Esophagus squamous epithelium (tissue), 5 donors: Measurements from ENCODE around the gene MICAL2. TPM values are rescaled to one million over a fixed set of nuclear protein-coding genes. Genes with fewer than 3 reads are reported as not detected.

Experiments used
- DNase-seq: peaks from one replicate; lab custom pipeline; 2025; lab: John Stamatoyannopoulos, UW
- H3K27ac ChIP-seq, 4 donors: fragments of 200-600 bp; sonication (generic); one replicate each; pipeline ENCODE4 v1.5.1; 2016 to 2019; ENCODE audit warnings: mild to moderate bottlenecking in 1 of 4
- H3K27me3 ChIP-seq, 4 donors: fragments of 200-600 bp; sonication (generic); 1 replicate in 3 of 4; 2 replicates in 1 of 4; pipeline versions ENCODE4 v1.5.1 to v1.6.0; 2017 to 2021; ENCODE audit warnings: antibody characterized with exemption in 1 of 4
- H3K36me3 ChIP-seq, 3 donors: fragments of 200-600 bp; sonication (generic); one replicate each; pipeline ENCODE4 v1.5.1; 2016 to 2019
- H3K4me1 ChIP-seq, 3 donors: fragments of 200-600 bp; sonication (generic); one replicate each; pipeline ENCODE4 v1.5.1; 2017 to 2019
- H3K4me3 ChIP-seq, 4 donors: fragments of 200-600 bp; sonication (generic); 1 replicate in 3 of 4; 2 replicates in 1 of 4; pipeline ENCODE4 v1.5.1; 2016 to 2019; ENCODE audit warnings: mild to moderate bottlenecking in 2 of 4, moderate library complexity in 1 of 4
- H3K9me3 ChIP-seq, 3 donors: fragments of 200-600 bp; sonication (generic); one replicate each; pipeline ENCODE4 v1.5.1; 2016 to 2019
- POLR2A ChIP-seq, 4 donors: fragments of 450-650 bp; IDR thresholded peaks; one replicate each; pipeline ENCODE4 v1.6.1; 2017; ENCODE audit warnings: antibody characterized with exemption in 4 of 4, mild to moderate bottlenecking in 4 of 4, moderate library complexity in 3 of 4
- WGBS, 2 donors: methylation state at CpG; one replicate each; pipeline ENCODE4 v1.1.5; 2018; 5-methylcytosine and 5-hydroxymethylcytosine counted together
- intact Hi-C: fragments of 100-400 bp; cut with DNase I; formaldehyde crosslinking; loops from one replicate; pipeline ENCODE4 v1.15.0; 2022
- total RNA-seq, 4 donors: library from RNA; depleted of rRNA; stranded (reverse); fragments of >200 nt; gene quantifications; one replicate each; pipeline ENCODE4 v1.1.0, GENCODE V29; 2016
- TF ChIP-seq, protein P1 (sequence below), 6 experiments: fragments of 450-650 bp in 4 of 6; fragments of 200-600 bp in 2 of 6; sonication (generic) in 2 of 6; IDR thresholded peaks; one replicate each; pipeline ENCODE4 v1.5.1; 2016 to 2019; ENCODE audit warnings: antibody characterized with exemption in 6 of 6, mild to moderate bottlenecking in 4 of 6, moderate library complexity in 4 of 6
- donor health status: DM: yes; HTN: yes; CAD: no.

The MICAL2 gene
- total RNA-seq, 4 donors from 2014 or later = 10.1 to 49.0 (median 19.8) TPM

DNA sequence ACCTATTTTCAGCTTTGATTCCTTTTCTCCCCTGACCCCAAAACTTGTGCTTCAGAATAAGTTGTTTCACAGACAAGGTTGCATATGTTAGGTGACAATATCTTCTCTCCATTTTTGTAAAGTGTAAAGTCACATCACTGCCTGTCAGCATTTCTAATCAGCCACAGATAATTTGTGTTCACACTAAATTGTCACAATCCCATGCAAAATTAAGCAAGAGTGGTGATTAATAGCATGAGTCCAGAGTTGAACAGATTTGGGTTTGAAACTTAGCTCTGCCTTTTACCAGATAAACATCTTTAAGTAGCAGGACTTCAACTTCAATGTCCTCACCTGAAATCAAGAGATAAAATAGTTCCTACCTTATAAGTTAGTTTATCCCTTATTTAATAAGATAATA is 80.1 kb downstream of the MICAL2 start:
- no peak for TF ChIP-seq POLR2A (IDR thresholded peaks at IDR 0.05)
- TF ChIP-seq, protein P1, sequence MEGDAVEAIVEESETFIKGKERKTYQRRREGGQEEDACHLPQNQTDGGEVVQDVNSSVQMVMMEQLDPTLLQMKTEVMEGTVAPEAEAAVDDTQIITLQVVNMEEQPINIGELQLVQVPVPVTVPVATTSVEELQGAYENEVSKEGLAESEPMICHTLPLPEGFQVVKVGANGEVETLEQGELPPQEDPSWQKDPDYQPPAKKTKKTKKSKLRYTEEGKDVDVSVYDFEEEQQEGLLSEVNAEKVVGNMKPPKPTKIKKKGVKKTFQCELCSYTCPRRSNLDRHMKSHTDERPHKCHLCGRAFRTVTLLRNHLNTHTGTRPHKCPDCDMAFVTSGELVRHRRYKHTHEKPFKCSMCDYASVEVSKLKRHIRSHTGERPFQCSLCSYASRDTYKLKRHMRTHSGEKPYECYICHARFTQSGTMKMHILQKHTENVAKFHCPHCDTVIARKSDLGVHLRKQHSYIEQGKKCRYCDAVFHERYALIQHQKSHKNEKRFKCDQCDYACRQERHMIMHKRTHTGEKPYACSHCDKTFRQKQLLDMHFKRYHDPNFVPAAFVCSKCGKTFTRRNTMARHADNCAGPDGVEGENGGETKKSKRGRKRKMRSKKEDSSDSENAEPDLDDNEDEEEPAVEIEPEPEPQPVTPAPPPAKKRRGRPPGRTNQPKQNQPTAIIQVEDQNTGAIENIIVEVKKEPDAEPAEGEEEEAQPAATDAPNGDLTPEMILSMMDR (IDR thresholded peaks at IDR 0.05) = no peak
- Histone ChIP-seq H3K27ac (peak overlapping the region in 2 of 4 donors; percentile 24 to 49), H3K27me3 (no peaks in the 10 kb centered on the region), H3K36me3 (no peaks in the 10 kb centered on the region), H3K9me3 (no peaks in the 10 kb centered on the region), H3K4me1 (peaks cover 0 to 45% (median 5%) of the 10 kb centered on the region in 3 donors), H3K4me3 (no peak overlapping the region)
- no peak for DNase-seq
- intact Hi-C loops = no loop called here

DNA sequence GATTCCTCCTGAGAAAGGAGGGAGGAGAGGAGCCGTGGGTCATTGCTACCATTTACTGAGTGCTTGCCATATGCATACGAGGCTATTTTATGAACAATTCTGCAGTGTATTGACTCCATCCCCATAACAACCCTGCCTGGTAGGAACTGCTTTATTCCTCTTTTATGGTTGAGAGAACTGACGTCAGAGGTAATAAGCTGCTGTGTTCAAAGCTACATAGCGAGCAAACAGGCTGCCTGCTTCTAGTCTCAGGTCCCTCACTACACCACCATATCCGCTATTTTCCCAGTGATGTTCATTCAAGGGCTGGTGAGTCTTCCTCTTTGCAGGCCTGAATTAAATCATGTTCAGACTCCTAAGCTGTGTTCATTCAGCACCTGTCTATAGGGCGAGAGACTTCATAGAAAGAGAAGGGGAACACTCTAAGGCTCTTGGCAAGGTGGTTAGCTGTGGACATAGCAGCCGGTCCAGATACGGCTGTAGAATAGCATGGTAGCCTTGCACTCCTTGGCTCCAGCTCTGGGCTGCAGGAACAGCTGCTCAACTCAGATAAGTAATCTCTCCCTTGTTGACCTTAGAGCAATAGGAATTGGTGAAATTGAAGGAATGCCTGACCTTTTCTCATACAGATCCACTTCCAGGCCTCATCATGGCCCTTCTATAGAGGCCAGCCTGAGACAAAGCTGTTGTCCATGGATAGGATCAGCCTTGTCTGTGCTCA is 82.6 kb downstream of the MICAL2 start:
- intact Hi-C loops = no loop called here
- DNase-seq = no peak
- 91 to 94% methylated on average over 8 of the region's 8 CpGs for WGBS, 2 donors
- H3K4me1 ChIP-seq = peaks cover 0 to 31% (median 0%) of the 10 kb centered on the region in 3 donors
- H3K4me3 ChIP-seq = no peak overlapping the region
- H3K9me3 ChIP-seq = no peaks in the 10 kb centered on the region
- H3K27me3 ChIP-seq = no peaks in the 10 kb centered on the region
- TF ChIP-seq, protein P1 (IDR thresholded peaks at IDR 0.05) = no peak
- no peak for TF ChIP-seq POLR2A (IDR thresholded peaks at IDR 0.05)
- no peaks in the 10 kb centered on the region for H3K36me3 ChIP-seq
- no peak overlapping the region for H3K27ac ChIP-seq

DNA sequence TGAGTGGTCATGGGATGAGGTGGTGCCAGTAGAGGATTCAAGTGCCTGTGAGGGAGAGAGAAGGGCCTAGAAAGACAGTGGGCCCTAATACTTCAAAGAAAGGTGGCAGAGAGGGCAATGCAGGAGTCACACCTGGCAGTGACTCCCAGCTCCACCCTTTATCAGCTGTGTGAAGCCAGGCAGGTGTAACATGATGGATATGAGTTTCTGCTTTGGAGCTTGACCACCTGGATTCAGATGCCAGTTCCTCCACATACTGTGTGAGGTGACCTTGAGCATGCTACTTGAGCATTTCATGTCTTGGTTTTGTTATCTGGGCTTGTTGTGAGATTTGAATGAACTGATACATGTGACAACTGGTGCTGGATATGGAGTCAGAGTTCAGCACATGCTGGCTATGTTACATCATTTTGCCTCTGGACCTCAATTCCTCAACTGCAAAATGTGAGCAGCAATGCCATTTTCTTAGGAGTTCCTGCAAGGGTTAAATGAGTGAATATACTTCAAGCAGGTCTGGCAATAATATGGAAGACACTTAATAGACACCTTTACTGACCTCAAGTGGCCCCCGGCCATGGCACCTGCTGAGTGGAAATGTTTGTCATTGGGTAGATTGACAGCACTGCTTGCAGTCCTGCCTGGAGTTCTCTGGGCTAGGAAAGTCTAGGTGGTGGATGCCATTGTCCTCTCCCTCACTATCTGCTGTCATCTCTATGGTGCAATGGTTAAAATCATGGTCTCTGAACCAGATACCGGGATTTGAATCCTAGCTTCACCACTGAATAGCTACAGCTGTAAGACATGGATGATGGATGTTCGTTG is 83.3 kb downstream of the MICAL2 start:
- DNase-seq = no peak
- H3K4me3 ChIP-seq = no peak overlapping the region
- 93 to 94% methylated on average over 3 of the region's 3 CpGs for WGBS, 2 donors
- H3K27ac ChIP-seq = no peak overlapping the region
- TF ChIP-seq, protein P1 (IDR thresholded peaks at IDR 0.05) = no peak
- no peak for TF ChIP-seq POLR2A (IDR thresholded peaks at IDR 0.05)
- peaks cover 0 to 39% (median 2%) of the 10 kb centered on the region in 3 donors for H3K4me1 ChIP-seq
- intact Hi-C loops = no loop called here
- no peaks in the 10 kb centered on the region for H3K9me3 ChIP-seq
- H3K27me3 ChIP-seq = no peaks in the 10 kb centered on the region
- no peaks in the 10 kb centered on the region for H3K36me3 ChIP-seq

DNA sequence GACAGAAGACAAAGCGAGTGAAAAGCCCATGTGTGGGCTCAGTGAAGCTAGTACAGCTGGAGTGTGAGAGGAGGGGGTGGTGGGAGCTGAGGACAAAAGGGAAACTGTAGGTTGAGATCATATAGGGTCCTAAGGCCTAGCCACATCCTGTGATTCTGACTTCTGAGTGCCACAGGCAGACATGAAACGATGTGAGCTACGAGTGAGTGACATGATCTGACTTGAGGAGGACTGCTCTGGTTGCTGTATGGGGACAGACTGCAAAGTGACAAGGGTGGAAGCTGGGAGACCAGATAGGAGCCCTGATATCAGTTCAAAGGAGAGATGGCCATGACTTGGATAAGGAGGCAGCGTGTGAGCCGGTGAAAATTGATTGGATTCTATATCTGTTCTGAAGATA is 85.4 kb downstream of the MICAL2 start:
- peaks cover 0 to 41% (median 14%) of the 10 kb centered on the region in 3 donors for H3K4me1 ChIP-seq
- H3K4me3 ChIP-seq = peak overlapping the region in 2 of 4 donors; percentile 8 to 22
- H3K36me3 ChIP-seq = no peaks in the 10 kb centered on the region
- H3K27ac ChIP-seq = peak overlapping the region in 2 of 4 donors; percentile 26 to 43
- no peak for DNase-seq
- H3K9me3 ChIP-seq = no peaks in the 10 kb centered on the region
- TF ChIP-seq POLR2A (IDR thresholded peaks at IDR 0.05) = no peak
- TF ChIP-seq, protein P1 (IDR thresholded peaks at IDR 0.05) = no peak
- H3K27me3 ChIP-seq = no peaks in the 10 kb centered on the region
- intact Hi-C loops = no loop called here
- WGBS, 2 donors = 73 to 74% methylated on average over 5 of the region's 5 CpGs

DNA sequence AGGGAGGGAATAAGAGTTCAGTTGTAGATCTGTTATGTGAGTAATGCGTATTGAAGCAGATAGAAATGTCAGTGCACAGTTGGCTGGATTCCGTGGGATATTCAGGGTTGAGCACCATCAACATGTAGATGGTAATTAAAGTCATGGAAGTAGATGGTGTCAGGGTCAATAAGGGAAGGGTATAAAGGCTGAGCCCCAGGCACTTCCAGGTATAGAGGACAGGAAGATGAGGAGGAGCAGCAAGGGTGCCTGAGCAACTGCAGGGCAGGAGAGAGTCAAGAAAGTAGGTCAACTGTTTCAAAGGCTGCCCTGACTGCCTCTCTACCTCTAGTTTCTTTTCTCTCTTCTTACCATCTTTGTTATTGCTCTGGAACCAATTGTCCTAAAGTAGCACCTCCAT is 85.9 kb downstream of the MICAL2 start:
- intact Hi-C loops = no loop called here
- H3K36me3 ChIP-seq = no peaks in the 10 kb centered on the region
- peaks cover 0 to 41% (median 20%) of the 10 kb centered on the region in 3 donors for H3K4me1 ChIP-seq
- peak overlapping the region in 2 of 4 donors; percentile 8 to 22 for H3K4me3 ChIP-seq
- H3K27me3 ChIP-seq = no peaks in the 10 kb centered on the region
- no peak for DNase-seq
- H3K9me3 ChIP-seq = no peaks in the 10 kb centered on the region
- TF ChIP-seq, protein P1 (IDR thresholded peaks at IDR 0.05) = no peak
- peak in 1 of 4 donors; percentile 8 for TF ChIP-seq POLR2A (IDR thresholded peaks at IDR 0.05)
- H3K27ac ChIP-seq = peak overlapping the region in 2 of 4 donors; percentile 26 to 43
- 70 to 78% methylated on average over 2 of the region's 2 CpGs for WGBS, 2 donors
